G401 (cell line): ENCODE results near the gene PDE4B. TPM values are rescaled to one million over a fixed set of nuclear protein-coding genes. Genes with fewer than 3 reads are reported as not detected.

Experiments used
- DNase-seq: peaks from one replicate; pipeline ENCODE4 v3.0.0-alpha.2; 2015; ENCODE audit warnings: low spot score
- in situ Hi-C: cut with HindIII; loops from 2 replicates; pipeline ENCODE4 v1.10.0; 2016; ENCODE audit warnings: low sequenced_read_pairs, mixed read lengths
- total RNA-seq: library from RNA; depleted of rRNA; stranded (reverse); fragments of >200 nt; shearing (Covaris generic); gene quantifications from 2 replicates; pipeline ENCODE4 v1.2.3, GENCODE V29; 2014

Gene PDE4B
- total RNA-seq, 1 experiment from 2014 or later, result not detected

DNA sequence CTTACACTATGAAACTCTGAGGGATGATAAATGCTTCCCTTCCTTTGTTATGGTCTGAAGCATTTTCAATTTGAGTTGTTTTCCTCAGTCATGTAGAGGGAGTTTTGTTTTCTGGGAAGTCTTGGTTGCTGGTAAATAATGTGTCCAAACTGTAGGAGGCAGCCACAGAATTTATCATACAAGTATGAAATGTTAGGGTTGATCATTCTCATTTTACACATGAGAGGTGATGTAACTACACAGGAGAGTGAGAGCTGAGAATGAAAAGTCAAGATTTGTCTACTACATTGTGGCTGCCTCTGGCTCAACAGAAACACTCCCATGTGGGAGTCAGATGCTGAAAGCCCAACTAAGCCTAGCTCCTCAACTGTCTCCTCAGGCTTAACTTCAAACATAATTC is 558.8 kb downstream of the PDE4B start:
- DNase-seq, result no peak
- in situ Hi-C loops, result no loop called here

DNA sequence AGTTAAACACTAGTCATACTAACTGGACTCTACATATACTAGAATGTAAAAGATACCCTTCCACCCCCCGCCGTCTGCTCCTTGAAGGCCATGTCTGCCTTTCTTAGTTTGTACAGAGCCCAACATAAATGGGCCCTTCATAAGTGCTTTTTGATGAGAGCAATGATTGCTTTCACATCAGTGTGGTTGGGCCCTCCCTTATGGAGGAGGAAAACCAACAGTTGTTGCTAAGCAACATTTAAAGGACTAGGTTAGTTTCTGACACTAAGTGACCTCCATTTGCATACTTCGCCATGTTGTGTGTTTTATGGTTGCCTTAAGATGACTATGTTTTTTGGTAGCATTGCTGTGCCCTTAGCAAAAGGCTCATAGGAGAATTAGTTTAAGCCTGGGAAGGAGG is 559.2 kb downstream of the PDE4B start:
- no peak for DNase-seq
- in situ Hi-C loops, result no loop called here

DNA sequence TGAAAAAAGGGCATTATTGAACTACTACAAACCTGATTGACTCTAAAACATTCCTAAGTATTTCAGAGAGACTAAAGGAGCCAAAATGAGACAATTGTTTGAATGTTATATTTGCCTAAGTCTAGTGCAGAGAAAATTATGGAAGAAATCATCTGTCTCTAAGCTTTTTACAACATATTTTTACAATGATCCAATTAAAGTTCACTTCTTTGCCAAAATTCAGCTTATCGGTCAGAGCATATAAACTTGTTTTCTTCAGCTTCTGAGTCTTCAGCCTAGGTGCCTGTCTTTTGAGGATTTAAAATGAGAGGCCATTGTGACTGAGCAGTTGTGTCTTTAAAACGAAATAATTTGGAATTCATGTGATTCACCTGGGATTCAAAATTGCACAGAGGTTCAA is 560.1 kb downstream of the PDE4B start:
- DNase-seq, result no peak
- in situ Hi-C loops, result no loop called here

DNA sequence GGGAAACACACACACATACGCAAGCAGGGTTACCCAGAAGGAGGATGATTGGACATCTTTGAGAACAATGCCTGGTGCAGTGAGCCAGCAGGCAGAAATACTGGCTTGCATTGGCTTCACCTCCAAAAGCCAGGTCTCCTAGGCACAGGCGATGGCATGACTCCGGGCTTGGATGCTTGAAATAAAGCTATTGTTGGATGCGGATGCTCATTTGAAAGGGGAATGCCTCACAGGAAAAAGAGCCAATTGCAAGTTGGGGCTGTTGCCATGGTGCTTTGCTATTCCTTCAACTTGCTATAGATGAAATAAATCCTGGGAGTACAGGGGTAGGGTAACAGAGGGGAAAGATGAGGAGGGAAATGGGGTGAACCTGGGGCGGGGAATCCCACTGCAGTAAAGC is 560.6 kb downstream of the PDE4B start:
- peak; percentile 39 for DNase-seq
- in situ Hi-C loops, result no loop called here

DNA sequence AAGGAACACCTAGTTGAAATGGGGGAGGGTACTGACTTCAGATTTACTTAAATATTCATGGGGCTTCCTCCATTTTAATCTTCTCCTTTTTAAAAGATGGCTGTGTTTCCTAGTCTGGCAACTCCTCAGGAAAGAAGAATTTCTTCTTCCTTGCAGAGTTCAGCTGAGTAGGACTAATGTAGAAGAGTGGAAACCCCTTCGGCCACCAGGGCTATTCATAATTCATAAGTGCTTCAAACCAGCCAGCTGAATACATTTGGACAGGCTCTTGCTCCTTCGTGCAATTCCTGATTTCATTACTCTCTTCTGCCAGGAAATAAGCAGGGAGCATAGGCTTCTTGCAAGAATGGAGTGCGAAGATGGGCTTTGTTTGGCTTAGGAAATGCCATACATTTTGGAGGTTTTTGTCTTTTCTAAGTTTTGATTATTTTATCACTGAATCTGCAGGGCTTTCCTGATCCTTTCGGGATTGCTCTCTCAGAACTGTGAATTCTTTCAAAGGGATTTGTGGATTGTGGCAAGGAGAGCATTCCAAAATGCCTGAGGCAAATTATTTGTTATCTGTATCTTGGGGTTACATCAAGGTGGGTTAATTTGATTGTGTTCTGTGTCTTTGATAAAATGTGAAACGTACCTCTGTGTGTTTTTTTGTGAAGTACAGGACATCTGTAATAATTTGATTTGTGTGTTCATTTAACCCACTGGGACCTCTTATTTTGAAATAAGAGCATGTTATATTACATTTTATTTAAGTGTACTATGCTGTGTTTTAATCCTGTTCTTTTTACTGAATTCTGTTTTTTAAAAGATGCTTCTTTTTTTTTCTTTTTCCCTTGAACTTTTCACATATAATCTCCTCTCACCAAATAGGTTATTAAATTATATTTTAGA is 561.9 kb downstream of the PDE4B start:
- DNase-seq, result peak; percentile 29
- in situ Hi-C loops, result no loop called here

DNA sequence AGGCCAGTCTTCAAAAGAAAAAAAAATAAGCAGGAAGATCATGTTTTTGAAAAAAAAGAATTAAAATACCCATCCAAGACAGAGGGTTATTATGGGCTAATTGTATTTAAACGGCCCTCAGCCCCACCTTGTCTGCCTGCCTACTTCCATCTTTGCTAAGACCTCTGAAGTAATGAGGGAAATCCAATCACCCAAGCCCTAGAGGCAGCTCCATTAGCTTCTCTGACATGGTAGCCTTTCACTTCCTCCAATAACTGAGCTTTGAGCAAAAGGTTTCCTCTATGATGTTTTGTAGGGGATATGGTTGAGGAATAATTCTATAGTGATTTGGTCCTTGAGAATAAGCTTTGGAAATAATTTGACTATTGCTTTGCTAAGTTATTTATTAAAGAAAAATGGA is 563.1 kb downstream of the PDE4B start:
- no peak for DNase-seq
- in situ Hi-C loops, result no loop called here

DNA sequence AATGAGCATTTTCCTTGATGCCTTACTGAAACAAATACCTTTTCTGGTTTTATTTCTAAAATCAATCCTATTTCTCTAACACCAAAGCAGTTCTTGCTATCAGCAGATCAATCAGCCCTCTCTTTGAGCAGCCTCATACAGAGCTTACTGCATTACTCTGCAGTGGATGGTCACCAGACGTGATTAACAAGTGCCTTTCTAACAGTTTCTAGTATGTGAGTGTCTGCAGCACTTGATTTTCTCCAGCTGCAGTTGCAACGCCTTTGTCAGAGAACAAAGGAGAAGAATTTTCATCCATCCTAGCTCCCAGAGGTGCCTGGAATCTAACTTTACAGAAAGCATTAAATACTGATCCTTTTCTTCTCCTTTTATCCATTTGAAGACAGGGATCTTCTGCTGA is 563.9 kb downstream of the PDE4B start:
- in situ Hi-C loops, result no loop called here
- no peak for DNase-seq

DNA sequence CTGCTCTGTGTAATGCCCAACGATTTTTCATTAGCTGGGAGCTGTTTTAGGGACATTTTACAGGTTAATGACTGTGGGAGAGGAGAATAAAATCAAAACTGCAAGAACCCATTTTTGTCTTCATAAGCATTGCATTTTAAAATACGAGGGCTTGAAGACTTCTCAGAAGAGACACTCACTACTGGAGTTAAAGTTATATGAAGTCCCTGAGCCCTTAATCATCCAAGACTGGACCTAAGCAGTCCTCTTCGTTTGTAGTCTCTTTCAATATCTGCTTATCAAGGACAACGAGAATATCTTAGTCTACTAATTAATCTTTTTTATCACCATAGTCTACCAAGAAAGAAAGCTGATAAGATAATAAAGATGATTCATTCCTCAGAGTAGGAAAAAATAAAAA is 564.3 kb downstream of the PDE4B start:
- DNase-seq, result no peak
- in situ Hi-C loops, result no loop called here

DNA sequence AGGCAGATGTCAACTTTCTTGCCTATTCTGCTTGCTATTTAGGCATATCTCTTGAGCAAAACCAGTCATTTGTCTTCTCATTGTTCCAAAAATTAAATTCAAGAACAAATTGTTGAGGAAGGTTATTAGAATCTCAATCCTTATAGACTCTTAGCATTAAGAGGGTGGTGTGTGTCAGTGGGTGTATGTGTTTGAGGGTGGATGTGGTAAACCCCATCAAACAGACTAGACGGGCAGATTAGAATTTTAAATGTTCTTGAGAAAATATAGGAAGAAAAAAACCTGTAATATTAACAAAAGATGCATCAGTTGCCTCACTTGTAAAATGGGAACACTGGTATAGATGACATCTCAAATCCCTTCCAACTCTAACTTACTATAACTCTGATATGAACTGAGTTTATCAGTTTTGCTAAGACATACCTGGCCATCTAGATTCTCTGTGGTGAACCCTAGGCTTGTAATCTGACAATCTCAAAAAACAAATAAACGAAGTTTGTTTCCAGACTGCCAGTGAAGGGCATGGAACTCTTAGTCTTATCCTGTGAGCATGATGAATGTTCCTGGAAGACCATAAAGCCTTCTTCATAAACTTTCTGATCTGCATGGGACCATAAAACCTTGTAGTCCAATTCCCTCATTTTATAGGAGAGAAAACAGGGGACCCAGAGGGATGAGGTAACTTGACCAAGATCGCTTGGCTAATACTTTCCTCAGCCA is 564.9 kb downstream of the PDE4B start:
- in situ Hi-C loops, result no loop called here
- no peak for DNase-seq

DNA sequence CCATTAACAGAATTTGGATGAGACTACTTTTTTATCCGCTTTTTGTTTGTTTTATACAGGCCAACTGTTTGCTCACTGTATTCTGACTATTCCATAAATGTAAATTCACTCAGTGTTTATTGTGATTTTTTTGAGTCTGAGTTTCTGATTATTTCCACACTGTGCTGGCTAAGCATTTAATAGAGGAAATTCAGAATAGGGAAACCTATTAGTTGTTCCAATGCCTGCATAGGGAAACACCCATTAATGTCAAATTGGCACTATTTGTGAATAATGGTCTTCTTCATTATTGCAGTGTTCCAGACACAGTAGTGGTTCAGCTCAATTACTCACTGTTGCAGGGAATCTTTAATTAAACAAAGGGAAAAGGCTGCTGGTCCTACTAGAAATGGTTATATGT is 566.6 kb downstream of the PDE4B start:
- in situ Hi-C loops, result no loop called here
- DNase-seq, result no peak

DNA sequence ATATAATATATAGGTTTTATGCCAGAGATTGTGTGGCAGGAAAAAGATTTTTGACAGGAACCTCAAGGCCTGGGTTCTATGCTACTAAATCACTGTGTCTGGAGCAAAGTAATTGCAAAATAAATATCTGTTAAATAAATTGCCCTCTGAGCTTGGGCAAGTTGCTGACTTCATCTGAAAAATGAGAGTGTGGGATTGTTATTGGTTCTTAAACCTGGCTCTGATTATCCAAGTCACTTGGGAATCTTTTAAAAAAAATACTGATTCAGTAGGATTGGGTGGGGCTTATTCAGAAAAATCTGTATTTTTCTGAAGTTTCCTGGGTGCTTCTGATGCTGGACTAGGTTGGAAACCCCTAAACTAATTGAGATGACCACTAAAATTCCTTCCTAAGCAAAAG is 567.1 kb downstream of the PDE4B start:
- DNase-seq, result no peak
- in situ Hi-C loops, result no loop called here

DNA sequence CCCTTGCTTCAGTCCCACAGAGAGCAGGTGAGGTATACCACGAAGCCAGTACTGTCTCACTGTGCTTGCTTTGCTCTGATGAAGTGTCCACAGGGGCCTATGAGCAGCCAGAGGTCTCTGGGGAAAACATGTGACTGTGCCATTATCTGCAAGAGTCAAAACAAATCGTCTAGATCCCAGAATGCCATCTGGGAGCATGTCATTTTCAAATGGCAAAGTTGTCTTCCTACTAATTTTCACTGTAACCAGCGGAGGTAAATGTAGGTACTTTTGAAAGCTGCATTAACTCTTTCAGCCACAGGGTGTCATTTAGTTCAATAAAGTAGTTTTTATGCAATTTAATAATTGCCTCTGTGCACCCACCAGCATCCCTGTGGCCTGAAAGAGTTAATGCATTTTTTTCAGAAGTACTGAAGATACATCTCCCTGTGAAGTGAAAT is 567.6 kb downstream of the PDE4B start:
- in situ Hi-C loops, result no loop called here
- no peak for DNase-seq

DNA sequence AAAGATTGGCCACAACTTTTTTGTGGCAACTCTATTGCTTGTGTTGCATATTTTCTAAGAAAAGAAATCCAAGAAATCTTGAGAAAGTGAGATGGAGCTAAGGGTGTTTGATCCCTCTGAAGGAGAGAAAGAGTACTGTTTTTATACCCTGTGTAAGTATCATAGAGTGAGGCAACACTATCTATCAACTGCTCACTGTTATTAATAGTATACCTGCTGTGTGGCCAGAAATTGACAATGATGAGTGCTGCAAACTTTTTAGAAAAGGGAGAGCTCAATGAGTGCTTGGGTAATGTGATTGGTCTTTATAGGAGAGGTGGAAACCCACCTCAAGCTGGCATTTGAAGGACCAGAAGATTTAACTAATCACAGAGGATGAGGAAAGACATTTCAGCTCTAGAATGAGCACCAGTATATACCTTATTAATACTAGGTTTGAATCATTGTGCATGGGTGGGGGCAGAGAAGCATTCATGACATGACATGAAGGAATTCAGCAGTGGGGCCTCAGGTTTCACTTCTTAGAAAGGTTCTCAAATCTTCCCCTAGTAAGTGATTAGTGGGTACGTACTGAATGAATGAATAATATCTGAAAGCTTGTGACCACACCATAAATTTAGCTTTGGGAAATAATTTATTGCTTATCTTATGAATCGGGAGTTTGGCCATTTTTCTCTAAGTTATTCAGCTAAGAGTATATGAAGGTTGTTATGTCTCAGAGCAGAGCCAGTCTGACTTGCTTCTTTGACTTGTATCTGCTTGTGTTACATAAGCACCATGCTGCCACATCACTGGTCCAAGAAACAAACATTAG is 572.1 kb downstream of the PDE4B start:
- no peak for DNase-seq
- in situ Hi-C loops, result no loop called here

DNA sequence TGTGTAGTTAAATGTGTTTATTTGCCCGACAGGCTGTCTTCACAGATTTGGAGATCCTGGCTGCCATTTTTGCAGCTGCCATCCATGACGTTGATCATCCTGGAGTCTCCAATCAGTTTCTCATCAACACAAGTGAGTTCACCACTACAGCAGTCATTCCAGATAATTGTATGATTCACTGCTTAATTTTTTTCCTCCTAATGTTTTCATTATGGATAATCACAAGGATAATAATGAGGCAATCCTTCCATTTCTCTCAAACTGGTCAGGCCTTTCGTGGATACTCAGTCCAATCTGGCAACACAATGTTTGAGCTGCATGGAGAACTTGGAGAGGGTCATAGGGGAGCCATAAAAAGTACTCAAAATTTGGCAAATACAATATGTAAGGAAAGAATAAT is 572.9 kb downstream of the PDE4B start:
- in situ Hi-C loops, result no loop called here
- DNase-seq, result no peak

DNA sequence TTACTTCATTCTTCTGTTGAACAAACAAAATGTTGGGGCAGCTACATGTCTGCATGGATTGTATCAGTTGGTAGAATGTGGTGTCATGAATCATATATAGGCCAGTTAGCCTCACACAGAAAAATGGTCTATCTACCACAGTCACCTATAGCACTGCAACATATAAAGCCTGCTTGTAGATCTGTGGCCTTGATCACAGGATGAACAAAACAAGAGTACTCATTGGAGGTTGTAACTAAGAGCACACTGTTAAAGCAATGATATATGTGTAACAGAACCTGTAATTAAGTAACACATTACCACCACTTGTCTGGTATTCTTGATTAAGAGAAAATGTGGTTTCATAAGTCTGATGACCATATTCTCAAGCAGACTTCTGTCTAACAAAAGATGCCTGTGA is 573.9 kb downstream of the PDE4B start:
- in situ Hi-C loops, result no loop called here
- no peak for DNase-seq

DNA sequence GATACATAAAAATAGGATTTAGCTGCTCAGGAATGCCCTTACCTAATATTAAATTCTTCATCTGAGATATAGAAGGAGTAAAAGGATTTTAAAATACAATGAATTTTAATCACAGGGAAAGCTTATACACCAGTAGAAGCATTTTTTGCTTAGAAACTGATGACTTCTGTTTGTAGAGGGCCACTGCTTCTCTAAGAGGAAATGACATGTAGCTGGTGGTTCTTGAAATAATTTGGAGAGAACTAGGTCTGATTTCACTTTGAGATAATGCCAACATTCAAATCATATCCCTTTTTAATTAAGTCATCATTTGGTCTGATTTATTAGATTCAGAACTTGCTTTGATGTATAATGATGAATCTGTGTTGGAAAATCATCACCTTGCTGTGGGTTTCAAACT is 574.7 kb downstream of the PDE4B start:
- DNase-seq, result no peak
- in situ Hi-C loops, result no loop called here

DNA sequence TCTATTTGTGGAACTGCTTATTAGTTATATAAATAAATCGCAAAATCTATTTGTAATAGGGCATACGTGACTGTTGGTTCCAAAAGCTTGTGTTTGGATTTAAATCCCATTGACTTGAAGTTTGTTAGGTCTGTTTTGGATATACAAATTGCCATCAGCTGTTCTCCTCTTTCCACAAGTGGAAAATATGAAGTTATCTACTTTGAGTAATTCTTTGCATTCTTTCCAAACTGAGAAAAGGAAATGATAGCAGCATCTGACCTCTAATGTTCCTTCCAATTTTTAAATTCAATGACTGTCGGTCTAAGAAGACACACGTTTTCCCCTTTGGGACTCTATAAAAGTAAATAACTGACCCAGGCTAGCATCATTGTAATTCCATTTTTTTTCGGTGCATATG is 575.6 kb downstream of the PDE4B start:
- DNase-seq, result no peak
- in situ Hi-C loops, result no loop called here

DNA sequence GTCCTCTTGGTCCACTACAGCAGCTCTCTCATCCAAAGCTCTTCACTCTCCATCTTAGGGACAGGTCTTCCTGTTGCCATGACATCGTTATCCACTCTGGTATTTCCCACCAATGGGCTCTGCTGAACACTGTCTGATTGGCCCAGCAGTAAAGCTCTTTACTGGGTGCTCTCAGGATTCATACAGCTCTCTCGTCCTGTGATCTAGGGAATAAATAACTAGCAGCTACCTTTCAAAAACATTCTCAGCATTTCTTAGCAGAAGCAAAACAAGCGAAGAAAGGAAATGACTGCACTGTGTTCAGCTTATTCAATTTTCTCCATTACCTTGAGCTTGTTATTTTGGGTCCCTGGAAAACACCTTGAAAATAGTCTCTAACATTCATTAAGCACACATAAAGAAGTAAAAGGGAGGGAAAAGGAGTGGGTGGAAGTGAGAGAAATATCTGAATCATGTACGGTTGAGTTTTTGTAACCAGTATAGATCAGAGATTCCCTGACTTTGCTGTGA is 577.8 kb downstream of the PDE4B start:
- DNase-seq, result no peak
- in situ Hi-C loops, result no loop called here

DNA sequence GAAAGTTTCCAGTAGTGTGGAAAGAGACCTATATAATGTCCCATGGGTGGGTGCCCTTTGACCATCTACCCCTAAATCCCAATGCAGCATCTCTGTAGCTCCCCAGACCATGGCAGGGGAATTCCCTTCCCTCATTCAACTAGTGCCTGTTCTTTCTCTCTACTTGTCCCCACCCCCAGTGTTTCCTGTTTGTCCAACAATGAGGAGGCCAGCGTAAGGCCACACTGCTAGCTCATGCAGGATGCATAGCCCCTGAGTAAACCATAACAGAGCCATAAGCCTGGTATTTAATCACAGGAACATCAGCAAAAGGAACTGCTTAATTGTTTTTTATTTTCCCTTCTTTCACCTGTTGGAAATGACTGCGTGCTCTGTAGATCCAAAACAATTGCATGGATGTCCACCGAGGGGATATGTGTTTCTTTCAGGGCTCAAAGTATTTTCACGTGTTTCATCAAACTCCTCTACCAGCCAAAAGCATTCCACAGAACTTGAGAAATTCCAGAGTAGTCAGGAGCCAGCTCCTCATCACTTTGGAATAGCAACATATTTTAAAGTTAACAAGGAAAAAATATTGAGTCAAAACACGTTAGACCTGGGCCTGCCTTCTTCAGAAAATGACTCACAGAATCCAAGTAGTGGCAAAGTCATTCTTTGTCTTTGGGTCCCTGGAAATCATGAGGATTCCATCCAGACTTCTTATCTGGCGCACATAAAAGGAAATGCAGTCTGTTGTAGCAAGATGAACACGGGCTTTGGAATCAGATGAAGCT is 578.7 kb downstream of the PDE4B start:
- in situ Hi-C loops, result no loop called here
- DNase-seq, result no peak
